HG02763 (cell line): ENCODE data around the gene ST6GALNAC5.
"Not testable (repeated sequence)": the region's sequence is repeated elsewhere in the genome, so short reads cannot be mapped to it uniquely, and the experiment has no call there.

Experiments
- ATAC-seq: cut with Tn5 transposase; IDR thresholded peaks from one replicate; pipeline ENCODE4 v1.9.1; 2021; ENCODE audit warnings: mild to moderate bottlenecking, moderate library complexity; ENCODE audit not compliant: unreplicated experiment

The ST6GALNAC5 gene

GRCh38 chr1:76865696-76866286 lies 1.5 kb upstream of the ST6GALNAC5 start:
- no peak for ATAC-seq

GRCh38 chr1:76866566-76866965 lies 714 bp upstream of the ST6GALNAC5 start:
- ATAC-seq, result no peak

- peak; percentile 47 for ATAC-seq
Observed at GRCh38 chr1:76868154-76868882, 1.0 kb downstream of the ST6GALNAC5 start.

- no peak for ATAC-seq
Observed at GRCh38 chr1:76868916-76869315, 1.6 kb downstream of the ST6GALNAC5 start.

- ATAC-seq, result no peak
Observed at GRCh38 chr1:76870037-76870436, 2.8 kb downstream of the ST6GALNAC5 start.

GRCh38 chr1:76871355-76871974 lies 4.2 kb downstream of the ST6GALNAC5 start:
- ATAC-seq, result peak; percentile 91

- no peak for ATAC-seq
Observed at GRCh38 chr1:76872944-76873343, 5.7 kb downstream of the ST6GALNAC5 start.

GRCh38 chr1:76876655-76877395 lies 9.5 kb downstream of the ST6GALNAC5 start:
- no peak for ATAC-seq

GRCh38 chr1:76879014-76879413 lies 11.7 kb downstream of the ST6GALNAC5 start:
- ATAC-seq, result not testable (repeated sequence)

GRCh38 chr1:76881762-76882161 lies 14.5 kb downstream of the ST6GALNAC5 start:
- ATAC-seq, result no peak

- no peak for ATAC-seq
Observed at GRCh38 chr1:76891931-76892622, 24.8 kb downstream of the ST6GALNAC5 start.

- ATAC-seq, result no peak
Observed at GRCh38 chr1:76892675-76893074, 25.4 kb downstream of the ST6GALNAC5 start.

- ATAC-seq, result peak; percentile 97
Observed at GRCh38 chr1:76901158-76901767, 34.0 kb downstream of the ST6GALNAC5 start.

- no peak for ATAC-seq
Observed at GRCh38 chr1:76905876-76906595, 38.8 kb downstream of the ST6GALNAC5 start.

- ATAC-seq, result no peak
Observed at GRCh38 chr1:76909311-76909710, 42.0 kb downstream of the ST6GALNAC5 start.

GRCh38 chr1:76919085-76919484 lies 51.8 kb downstream of the ST6GALNAC5 start:
- ATAC-seq, result no peak

GRCh38 chr1:76921590-76921989 lies 54.3 kb downstream of the ST6GALNAC5 start:
- no peak for ATAC-seq

GRCh38 chr1:76925825-76926224 lies 58.5 kb downstream of the ST6GALNAC5 start:
- no peak for ATAC-seq

GRCh38 chr1:76928522-76928921 lies 61.2 kb downstream of the ST6GALNAC5 start:
- ATAC-seq, result no peak

- no peak for ATAC-seq
Observed at GRCh38 chr1:76929136-76929535, 61.9 kb downstream of the ST6GALNAC5 start.
